Spleen (tissue), 7 donors: Measurements from ENCODE around the gene BCAS2.

Experiments used
- POLR2AphosphoS5 ChIP-seq, 3 donors: sonication (generic); formaldehyde crosslinking; IDR thresholded peaks; one replicate each; pipeline ENCODE4 v1.5.1; 2017; ENCODE audit warnings: antibody characterized with exemption in 3 of 3
- TF ChIP-seq, protein P1 (sequence below), 11 experiments: fragments of 200-600 bp in 7 of 11; fragments of 450-650 bp in 4 of 11; sonication (generic) in 4 of 11; IDR thresholded peaks in 8 of 11; conservative IDR thresholded peaks in 3 of 11; 1 replicate in 7 of 11; 2 replicates in 4 of 11; pipeline versions ENCODE4 v1.4.0 to v1.8.0; 2016 to 2021; ENCODE audit warnings: antibody characterized with exemption in 11 of 11, inconsistent platforms in 4 of 11, mild to moderate bottlenecking in 1 of 11
- donor health status: DM: no; HTN: no; CAD: no; lungs with moderate emphysema.
- donor health status: DM: no; HTN: no; CAD: no.
- donor health status: DM: no; HTN: no; CAD: no.

GRCh38 chr1:114545796-114546195 is 35.6 kb downstream of the BCAS2 start:
- TF ChIP-seq, protein P1, sequence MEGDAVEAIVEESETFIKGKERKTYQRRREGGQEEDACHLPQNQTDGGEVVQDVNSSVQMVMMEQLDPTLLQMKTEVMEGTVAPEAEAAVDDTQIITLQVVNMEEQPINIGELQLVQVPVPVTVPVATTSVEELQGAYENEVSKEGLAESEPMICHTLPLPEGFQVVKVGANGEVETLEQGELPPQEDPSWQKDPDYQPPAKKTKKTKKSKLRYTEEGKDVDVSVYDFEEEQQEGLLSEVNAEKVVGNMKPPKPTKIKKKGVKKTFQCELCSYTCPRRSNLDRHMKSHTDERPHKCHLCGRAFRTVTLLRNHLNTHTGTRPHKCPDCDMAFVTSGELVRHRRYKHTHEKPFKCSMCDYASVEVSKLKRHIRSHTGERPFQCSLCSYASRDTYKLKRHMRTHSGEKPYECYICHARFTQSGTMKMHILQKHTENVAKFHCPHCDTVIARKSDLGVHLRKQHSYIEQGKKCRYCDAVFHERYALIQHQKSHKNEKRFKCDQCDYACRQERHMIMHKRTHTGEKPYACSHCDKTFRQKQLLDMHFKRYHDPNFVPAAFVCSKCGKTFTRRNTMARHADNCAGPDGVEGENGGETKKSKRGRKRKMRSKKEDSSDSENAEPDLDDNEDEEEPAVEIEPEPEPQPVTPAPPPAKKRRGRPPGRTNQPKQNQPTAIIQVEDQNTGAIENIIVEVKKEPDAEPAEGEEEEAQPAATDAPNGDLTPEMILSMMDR (IDR thresholded peaks at IDR 0.05 in 8 of 11, conservative IDR thresholded peaks at IDR 0.05 in 3 of 11): no peak
- TF ChIP-seq POLR2AphosphoS5 (IDR thresholded peaks at IDR 0.05): no peak
